OCI-LY7 (cell line): ENCODE data around the gene UNKL.

Experiments
- CTCF ChIP-seq: fragments of 200-600 bp; sonication (generic); conservative IDR thresholded peaks from 2 replicates; pipeline ENCODE4 v1.5.1; 2014; ENCODE audit warnings: mild to moderate bottlenecking, antibody characterized with exemption, low read length, moderate library complexity, mixed read lengths
- EZH2phosphoT487 ChIP-seq: fragments of 200-600 bp; sonication (generic); IDR thresholded peaks from 2 replicates; pipeline ENCODE4 v1.6.1; 2018; ENCODE audit warnings: low read depth, borderline replicate concordance, mild to moderate bottlenecking, mixed run types, antibody characterized with exemption, low read length, moderate library complexity, mixed read lengths

GRCh38 chr16:1387331-1387730 lies 27.2 kb downstream of the UNKL start:
- TF ChIP-seq EZH2phosphoT487 (no peak), CTCF (no peak)
